ENCODE data around the gene LPP.
"Not testable (repeated sequence)": the region's sequence is repeated elsewhere in the genome, so short reads cannot be mapped to it uniquely, and the experiment has no call there.

LPP gene

GRCh38 chr3:188691665-188692064 is 537.7 kb downstream of the LPP start:
- DNase-seq: no peak

GRCh38 chr3:188692700-188693099 is 538.7 kb downstream of the LPP start:
- no peak for DNase-seq

GRCh38 chr3:188693435-188693834 is 539.5 kb downstream of the LPP start:
- no peak for DNase-seq

GRCh38 chr3:188695241-188695640 is 541.3 kb downstream of the LPP start:
- no peak for DNase-seq

- peak; percentile 39 for DNase-seq
Measured at GRCh38 chr3:188697127-188697526, 543.2 kb downstream of the LPP start.

- no peak for DNase-seq
Measured at GRCh38 chr3:188698436-188698835, 544.5 kb downstream of the LPP start.

GRCh38 chr3:188700501-188700900 is 546.5 kb downstream of the LPP start:
- DNase-seq: no peak

GRCh38 chr3:188700918-188701317 is 547.0 kb downstream of the LPP start:
- no peak for DNase-seq

GRCh38 chr3:188701485-188701969 is 547.6 kb downstream of the LPP start:
- no peak for DNase-seq

GRCh38 chr3:188702028-188702427 is 548.1 kb downstream of the LPP start:
- DNase-seq: not testable (repeated sequence)

- DNase-seq: no peak
Measured at GRCh38 chr3:188706176-188706575, 552.2 kb downstream of the LPP start.

GRCh38 chr3:188706599-188706998 is 552.6 kb downstream of the LPP start:
- no peak for DNase-seq

- DNase-seq: no peak
Measured at GRCh38 chr3:188707381-188708288, 553.7 kb downstream of the LPP start.

- no peak for DNase-seq
Measured at GRCh38 chr3:188711881-188712247, 557.9 kb downstream of the LPP start.

- DNase-seq: no peak
Measured at GRCh38 chr3:188712248-188712924, 558.4 kb downstream of the LPP start.

GRCh38 chr3:188712991-188713390 is 559.0 kb downstream of the LPP start:
- no peak for DNase-seq

GRCh38 chr3:188719545-188719944 is 565.6 kb downstream of the LPP start:
- DNase-seq: no peak

GRCh38 chr3:188720215-188720614 is 566.3 kb downstream of the LPP start:
- no peak for DNase-seq

- DNase-seq: no peak
Measured at GRCh38 chr3:188720636-188721035, 566.7 kb downstream of the LPP start.

GRCh38 chr3:188721312-188721711 is 567.4 kb downstream of the LPP start:
- DNase-seq: no peak

GRCh38 chr3:188721990-188722389 is 568.0 kb downstream of the LPP start:
- DNase-seq: no peak

GRCh38 chr3:188722963-188723362 is 569.0 kb downstream of the LPP start:
- no peak for DNase-seq

GRCh38 chr3:188727052-188727451 is 573.1 kb downstream of the LPP start:
- DNase-seq: no peak

- DNase-seq: no peak
Measured at GRCh38 chr3:188728371-188728896, 574.5 kb downstream of the LPP start.
